Urinary bladder (tissue), 4 donors: ENCODE measurements around the gene RMND5B. TPM values are rescaled to one million over a fixed set of nuclear protein-coding genes. Genes with fewer than 3 reads are reported as not detected.
"Not testable (repeated sequence)": the region's sequence is repeated elsewhere in the genome, so short reads cannot be mapped to it uniquely, and the experiment has no call there.

ENCODE experiments used
- DNase-seq: peaks from one replicate; pipeline ENCODE4 v3.0.0-alpha.2; 2015; ENCODE audit errors: extremely low spot score
- H3K27ac ChIP-seq: one replicate; pipeline ENCODE4 v1.5.1; 2013; ENCODE audit warnings: low read depth, mild to moderate bottlenecking, moderate library complexity
- H3K36me3 ChIP-seq: one replicate; pipeline ENCODE4 v1.6.1; 2013; ENCODE audit warnings: mild to moderate bottlenecking, moderate library complexity; ENCODE audit not compliant: insufficient read depth
- H3K4me1 ChIP-seq: one replicate; pipeline ENCODE4 v1.6.1; 2013; ENCODE audit warnings: mild to moderate bottlenecking, moderate library complexity; ENCODE audit not compliant: insufficient read depth
- H3K4me3 ChIP-seq: one replicate; pipeline ENCODE4 v1.5.1; 2013; ENCODE audit warnings: low read depth, low read length
- WGBS: extraction: QIAGEN DNeasy Blood & Tissue Kit; methylation state at CpG from one replicate; pipeline ENCODE4 v1.1.7; 2013; 5-methylcytosine and 5-hydroxymethylcytosine counted together
- polyA plus RNA-seq: library from polyadenylated mRNA; stranded (reverse); fragments of 200-250 nt; gene quantifications from one replicate; pipeline ENCODE4 v1.2.3, GENCODE V29; 2013
- total RNA-seq: library from RNA; depleted of rRNA; stranded (reverse); fragments of >200 nt; gene quantifications from one replicate; pipeline ENCODE4 v1.2.3, GENCODE V29; 2014
- donor health status: healthy with polysubstance abuse.
- donor health status: healthy.

Gene RMND5B
- 18.1 TPM for total RNA-seq
- 48.3 TPM for polyA plus RNA-seq

DNA sequence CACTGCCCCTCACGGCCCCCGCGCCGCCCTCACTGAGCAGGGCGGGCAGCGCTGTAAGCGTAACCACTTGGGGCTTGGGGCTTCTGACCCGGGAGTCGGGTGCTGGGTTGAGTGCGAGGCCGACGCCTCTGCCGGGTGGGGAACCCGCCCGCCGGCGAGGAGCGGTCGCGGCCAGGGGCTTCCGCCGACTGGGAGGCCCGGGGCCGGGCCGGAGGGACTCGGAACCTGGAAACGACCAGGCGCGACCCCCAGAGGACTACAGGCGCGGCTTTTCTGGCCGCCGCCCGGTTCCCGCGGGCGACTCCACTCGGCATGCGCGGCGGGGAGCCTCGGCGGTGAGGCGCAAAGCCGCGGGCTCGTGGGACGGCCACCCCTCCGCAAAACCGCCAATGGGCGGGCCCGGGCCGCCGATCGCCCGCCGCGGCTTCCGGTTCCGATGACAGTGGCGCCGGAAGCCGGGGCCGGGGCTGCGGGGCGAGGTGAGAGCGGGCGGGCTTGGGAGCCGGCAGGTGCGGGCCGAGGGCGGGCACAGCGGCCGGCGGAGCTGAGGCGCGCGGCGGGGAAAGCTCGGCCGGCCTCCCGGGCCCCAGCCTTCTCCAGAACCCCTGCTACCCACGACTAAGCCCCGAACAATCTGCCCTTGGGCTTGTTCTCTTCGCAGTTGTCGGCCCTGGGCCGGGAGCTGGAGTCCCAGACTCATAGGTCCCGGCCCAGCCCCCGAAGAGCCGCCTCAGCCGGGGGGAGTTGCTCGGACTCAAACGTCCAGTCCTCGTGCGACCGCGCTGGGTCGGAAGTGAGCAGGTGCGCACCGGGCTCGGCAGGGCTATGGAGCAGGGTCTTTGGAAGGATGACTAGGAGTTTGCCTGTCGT lies at the start of gene RMND5B:
RMND5B (plus strand) TSS at position 439 of the 870 bp plus-strand sequence. CDS start 7,106 bp downstream, outside the sequence.
- Histone ChIP-seq H3K4me1 (no peaks in the 10 kb centered on the region), H3K4me3 (peak within 1 kb of the TSS; percentile 91), H3K36me3 (no peaks in the 10 kb centered on the region), H3K27ac (peak within 1 kb of the TSS; percentile 85)
- 2% methylated on average over 102 of the region's 102 CpGs for WGBS
- no peak for DNase-seq

- H3K27ac ChIP-seq = no peak overlapping the region
- 64% methylated on average over 12 of the region's 12 CpGs for WGBS
- no peak for DNase-seq
Measured at GRCh38 chr5:178081571-178082243, 49.1 kb upstream of the RMND5B start.

GRCh38 chr5:178083922-178084321 lies 46.9 kb upstream of the RMND5B start:
- Histone ChIP-seq H3K27ac (no peak overlapping the region), H3K36me3 (no peaks in the 10 kb centered on the region), H3K4me3 (no peak overlapping the region), H3K4me1 (no peaks in the 10 kb centered on the region)
- 59% methylated on average over 6 of the region's 6 CpGs for WGBS
- no peak for DNase-seq

More at GRCh38 chr5:178081571-178082243, 49.1 kb upstream of the RMND5B start:
- Histone ChIP-seq H3K4me1 (no peaks in the 10 kb centered on the region), H3K36me3 (no peaks in the 10 kb centered on the region), H3K4me3 (no peak overlapping the region)

DNA sequence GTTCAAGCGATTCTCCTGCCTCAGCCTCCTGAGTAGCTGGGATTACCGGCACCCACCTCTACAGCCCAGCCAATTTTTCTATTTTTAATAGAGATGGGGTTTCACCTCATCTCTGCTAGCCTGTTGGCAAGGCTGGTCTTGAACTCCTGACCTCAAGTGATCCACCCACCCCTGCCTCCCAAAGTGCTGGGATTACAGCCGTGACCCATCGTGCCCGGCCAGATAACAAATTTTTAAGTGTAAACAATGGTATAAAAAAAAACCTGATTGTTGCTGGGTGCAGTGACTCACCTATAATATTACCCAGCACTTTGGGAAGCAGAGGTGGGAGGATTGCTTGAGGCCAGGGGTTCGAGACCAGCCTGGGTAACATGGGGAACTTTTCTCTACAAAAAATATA lies 45.5 kb upstream of the RMND5B start:
- Histone ChIP-seq H3K4me3 (no peak overlapping the region), H3K4me1 (no peaks in the 10 kb centered on the region), H3K36me3 (no peaks in the 10 kb centered on the region), H3K27ac (no peak overlapping the region)
- no peak for DNase-seq
- 47% methylated on average over 6 of the region's 6 CpGs for WGBS

GRCh38 chr5:178086266-178086665 lies 44.5 kb upstream of the RMND5B start:
- Histone ChIP-seq H3K4me1 (no peaks in the 10 kb centered on the region), H3K4me3 (no peak overlapping the region), H3K36me3 (no peaks in the 10 kb centered on the region), H3K27ac (no peak overlapping the region)
- WGBS = 28% methylated on average over 25 of the region's 25 CpGs
- DNase-seq = no peak

DNA sequence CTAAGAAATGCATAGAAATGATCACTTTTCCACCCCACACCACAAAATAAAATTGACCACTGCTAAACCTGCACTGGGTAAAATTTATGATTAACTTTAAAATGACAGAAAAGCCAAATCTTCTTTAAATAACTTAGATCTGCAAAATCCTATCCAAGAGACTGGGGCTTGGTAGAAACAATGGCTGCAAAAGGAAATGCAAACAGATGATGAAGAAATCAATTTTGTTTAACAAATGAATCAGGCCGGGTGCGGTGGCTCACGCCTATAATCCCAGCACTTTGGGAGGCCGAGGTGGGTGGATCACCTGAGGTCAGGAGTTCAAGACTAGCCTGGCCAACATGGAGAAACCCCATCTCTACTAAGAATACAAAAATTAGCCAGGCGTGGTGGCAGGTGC lies 43.6 kb upstream of the RMND5B start:
- not testable (repeated sequence) for H3K36me3 ChIP-seq, H3K4me1 ChIP-seq, H3K27ac ChIP-seq, DNase-seq, H3K4me3 ChIP-seq
- 82% methylated on average over 5 of the region's 5 CpGs for WGBS

DNA sequence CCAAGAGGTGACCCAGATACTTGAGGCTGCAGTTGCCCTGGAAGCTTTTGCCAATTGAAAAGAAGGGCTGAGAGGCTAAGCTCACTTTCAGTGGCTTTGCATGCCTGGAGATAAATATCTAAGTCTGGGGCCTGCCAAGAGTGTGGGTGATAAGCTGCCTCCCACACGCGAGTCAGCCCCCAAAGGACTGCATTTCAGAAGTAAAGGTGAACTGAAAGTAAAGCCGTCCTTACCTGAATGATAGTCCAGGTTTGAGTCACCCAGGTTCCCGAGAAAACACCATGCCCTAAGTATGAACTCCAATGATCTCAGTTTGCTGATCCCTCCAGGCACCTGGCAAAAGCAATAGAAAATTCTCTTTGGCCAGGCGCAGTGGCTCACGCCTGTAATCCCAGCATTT lies 40.0 kb upstream of the RMND5B start:
- 85% methylated on average over 6 of the region's 6 CpGs for WGBS
- DNase-seq = no peak
- H3K4me1 ChIP-seq = no peaks in the 10 kb centered on the region
- H3K4me3 ChIP-seq = no peak overlapping the region
- H3K36me3 ChIP-seq = no peaks in the 10 kb centered on the region
- no peak overlapping the region for H3K27ac ChIP-seq

DNA sequence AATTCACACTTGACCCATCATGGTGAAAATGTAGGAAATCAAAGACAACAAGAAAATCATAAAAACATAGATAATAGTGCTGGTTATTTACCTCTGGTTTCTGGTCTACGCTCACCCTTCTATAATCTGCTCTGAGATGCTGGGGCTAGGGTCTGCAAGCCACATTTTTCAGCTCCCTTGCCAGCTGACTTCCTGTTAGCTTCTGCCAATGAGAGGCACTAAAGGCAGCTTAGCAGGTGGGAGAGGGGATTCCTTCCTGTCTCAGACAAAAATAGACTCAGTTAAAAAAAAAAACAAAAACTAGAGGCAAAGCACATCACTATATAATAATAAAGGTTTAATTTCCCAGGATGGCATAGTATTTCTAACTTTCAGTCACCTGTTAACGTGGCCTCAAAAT lies 37.7 kb upstream of the RMND5B start:
- Histone ChIP-seq H3K36me3 (no peaks in the 10 kb centered on the region), H3K4me3 (no peak overlapping the region), H3K27ac (no peak overlapping the region), H3K4me1 (no peaks in the 10 kb centered on the region)
- 76% methylated on average over 2 of the region's 2 CpGs for WGBS
- DNase-seq = no peak

DNA sequence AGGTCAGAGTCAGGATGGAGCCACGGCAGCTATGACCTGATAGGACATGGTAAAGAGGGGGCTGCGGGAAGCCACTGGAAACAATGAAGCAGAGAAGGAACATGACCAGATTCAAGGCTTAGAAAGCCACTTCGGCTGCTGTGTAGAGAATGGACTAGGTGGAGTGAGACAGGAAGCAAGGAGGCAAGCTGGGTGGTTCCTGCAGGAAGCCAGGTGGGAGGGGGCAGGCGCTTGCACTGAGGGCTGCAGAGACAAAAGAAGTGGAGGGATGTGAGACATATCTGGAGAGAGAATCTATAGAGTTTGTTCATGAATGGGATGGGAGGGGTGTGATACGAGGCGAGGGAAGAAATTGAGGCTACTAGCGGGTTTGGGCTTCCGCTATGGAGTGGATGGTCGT lies 36.5 kb upstream of the RMND5B start:
- H3K4me1 ChIP-seq = no peaks in the 10 kb centered on the region
- H3K4me3 ChIP-seq = no peak overlapping the region
- no peak for DNase-seq
- no peaks in the 10 kb centered on the region for H3K36me3 ChIP-seq
- 84% methylated on average over 9 of the region's 9 CpGs for WGBS
- no peak overlapping the region for H3K27ac ChIP-seq

- H3K27ac ChIP-seq = no peak overlapping the region
- WGBS = 94% methylated on average over 7 of the region's 7 CpGs
Measured at GRCh38 chr5:178098685-178099084, 32.1 kb upstream of the RMND5B start.

DNA sequence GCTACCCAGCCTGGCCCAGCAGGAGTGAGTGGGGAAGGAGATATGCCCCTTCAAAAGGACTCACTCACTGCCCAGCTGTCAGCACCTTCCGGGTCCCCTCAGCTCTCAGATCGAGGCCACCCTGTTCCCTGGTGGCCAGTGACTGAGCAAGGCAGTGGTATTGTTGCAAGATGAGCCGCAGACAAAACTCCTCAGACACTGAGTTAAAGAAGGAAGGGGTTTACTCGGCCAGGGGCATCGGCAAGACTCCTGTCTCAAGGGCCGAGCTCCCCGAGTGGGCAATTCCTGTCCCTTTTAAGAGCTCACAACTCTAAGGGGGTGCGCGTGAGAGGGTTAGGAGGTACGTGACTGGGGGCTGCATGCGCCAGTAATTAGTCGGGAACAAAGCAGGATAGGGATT lies 27.2 kb upstream of the RMND5B start:
- no peaks in the 10 kb centered on the region for H3K36me3 ChIP-seq
- WGBS = 79% methylated on average over 12 of the region's 12 CpGs

More at GRCh38 chr5:178098685-178099084, 32.1 kb upstream of the RMND5B start:
- DNase-seq = no peak
- Histone ChIP-seq H3K4me1 (no peaks in the 10 kb centered on the region), H3K36me3 (no peaks in the 10 kb centered on the region), H3K4me3 (no peak overlapping the region)

GRCh38 chr5:178104492-178104891 lies 26.3 kb upstream of the RMND5B start:
- Histone ChIP-seq H3K27ac (no peak overlapping the region), H3K36me3 (no peaks in the 10 kb centered on the region), H3K4me3 (no peak overlapping the region), H3K4me1 (no peaks in the 10 kb centered on the region)
- DNase-seq = no peak
- WGBS = 52% methylated on average over 5 of the region's 5 CpGs

More for the DNA sequence above, 27.2 kb upstream of the RMND5B start:
- Histone ChIP-seq H3K4me1 (no peaks in the 10 kb centered on the region), H3K27ac (no peak overlapping the region), H3K4me3 (no peak overlapping the region)
- DNase-seq = no peak

DNA sequence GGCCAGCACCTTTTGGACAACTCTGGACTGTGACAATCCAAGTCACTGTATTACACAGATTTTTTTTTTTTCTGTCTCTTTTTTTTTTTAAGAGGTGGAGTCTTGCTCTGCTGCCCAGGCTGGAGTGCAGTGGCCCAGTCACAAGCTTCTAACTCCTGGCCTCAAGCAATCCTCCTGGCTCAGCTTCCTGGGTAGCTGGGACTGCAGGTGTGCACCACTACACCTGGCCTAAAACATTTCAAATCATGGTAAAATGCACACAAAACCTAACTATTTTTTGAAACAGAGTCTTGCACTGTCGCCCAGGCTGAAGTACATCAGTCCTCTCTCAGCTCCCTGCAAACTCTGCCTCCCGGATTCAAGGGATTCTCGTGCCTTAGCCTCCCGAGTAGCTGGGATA lies 24.7 kb upstream of the RMND5B start:
- H3K27ac ChIP-seq = no peak overlapping the region

More for the DNA sequence above, 24.7 kb upstream of the RMND5B start:
- 68% methylated on average over 4 of the region's 4 CpGs for WGBS
- Histone ChIP-seq H3K36me3 (no peaks in the 10 kb centered on the region), H3K4me3 (no peak overlapping the region), H3K4me1 (no peaks in the 10 kb centered on the region)
- no peak for DNase-seq
